ENCODE measurements around the gene RTTN. TPM values are rescaled to one million over a fixed set of nuclear protein-coding genes. Genes with fewer than 3 reads are reported as not detected.

RTTN gene
- total and polyA plus RNA-seq, 10 of the 15 experiments (the other 5 are each of a cell fraction or from before 2014, with no cell fraction given) = 9.4 to 36.6 (median 15.7) TPM

DNA sequence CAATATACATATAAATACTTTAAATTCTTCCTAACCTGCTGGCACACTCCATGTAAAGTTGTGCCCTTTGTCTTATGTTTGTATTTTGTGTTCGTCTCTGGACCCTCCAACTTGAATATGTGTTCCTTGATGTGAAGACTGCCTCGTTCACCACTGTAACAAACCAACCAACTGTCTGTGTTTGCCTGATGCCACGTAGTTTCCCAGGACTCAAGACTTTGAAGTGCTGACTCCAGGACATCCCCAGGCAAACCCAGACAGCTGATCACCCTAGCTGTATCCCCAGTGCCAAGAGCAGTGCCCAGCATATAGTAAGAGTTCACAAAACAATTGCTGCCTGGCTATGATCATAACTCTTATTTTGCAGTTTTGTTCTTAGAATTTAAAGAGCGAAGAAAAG, 242.3 kb downstream of the RTTN start:
- H2AFZ ChIP-seq (ENCODE audit: control insufficient read depth, low read depth, low read length) = no peak overlapping the region
- no peak for FAIRE-seq
- POLR2A ChIA-PET = no interaction called here
- H3K4me2 ChIP-seq (ENCODE audit: control insufficient read depth, insufficient read depth) = no peak overlapping the region
- RAD21 ChIA-PET (ENCODE audit: unreplicated experiment) = interaction anchor here (1.2 kb wide), 1 partner anchor 121 kb away, joined by 3 read pairs; no protein-coding TSS in a partner anchor
- no TSS peak for BruUV-seq (replicated peaks)
- in situ Hi-C loops (cut with MboI) = no loop called here
- no peak overlapping the region for H3K27ac ChIP-seq (ENCODE audit: control insufficient read depth, insufficient read depth)
- H3K4me1 ChIP-seq (ENCODE audit: control insufficient read depth, insufficient read depth, low read length) = peaks cover 17% of the 10 kb centered on the region
- WGBS (ENCODE audit: insufficient coverage, insufficient replicate concordance, low lambda C conversion rate, missing lambda C conversion rate) = 90% methylated on average over 4 of the region's 4 CpGs
- TF ChIP-seq NFIC (IDR thresholded peaks at IDR 0.05; ENCODE audit: low read depth, low read length) (no peak), KDM1A (IDR thresholded peaks at IDR 0.05; ENCODE audit: borderline replicate concordance) (no peak), IRF4 (IDR thresholded peaks at IDR 0.05; ENCODE audit: low read depth, low read length) (no peak), FOXM1 (IDR thresholded peaks at IDR 0.05; ENCODE audit: low read depth, low read length) (no peak)
- TF ChIP-seq, protein P1, sequence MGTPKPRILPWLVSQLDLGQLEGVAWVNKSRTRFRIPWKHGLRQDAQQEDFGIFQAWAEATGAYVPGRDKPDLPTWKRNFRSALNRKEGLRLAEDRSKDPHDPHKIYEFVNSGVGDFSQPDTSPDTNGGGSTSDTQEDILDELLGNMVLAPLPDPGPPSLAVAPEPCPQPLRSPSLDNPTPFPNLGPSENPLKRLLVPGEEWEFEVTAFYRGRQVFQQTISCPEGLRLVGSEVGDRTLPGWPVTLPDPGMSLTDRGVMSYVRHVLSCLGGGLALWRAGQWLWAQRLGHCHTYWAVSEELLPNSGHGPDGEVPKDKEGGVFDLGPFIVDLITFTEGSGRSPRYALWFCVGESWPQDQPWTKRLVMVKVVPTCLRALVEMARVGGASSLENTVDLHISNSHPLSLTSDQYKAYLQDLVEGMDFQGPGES (IDR thresholded peaks at IDR 0.05) = no peak
- TF ChIP-seq, protein P2, sequence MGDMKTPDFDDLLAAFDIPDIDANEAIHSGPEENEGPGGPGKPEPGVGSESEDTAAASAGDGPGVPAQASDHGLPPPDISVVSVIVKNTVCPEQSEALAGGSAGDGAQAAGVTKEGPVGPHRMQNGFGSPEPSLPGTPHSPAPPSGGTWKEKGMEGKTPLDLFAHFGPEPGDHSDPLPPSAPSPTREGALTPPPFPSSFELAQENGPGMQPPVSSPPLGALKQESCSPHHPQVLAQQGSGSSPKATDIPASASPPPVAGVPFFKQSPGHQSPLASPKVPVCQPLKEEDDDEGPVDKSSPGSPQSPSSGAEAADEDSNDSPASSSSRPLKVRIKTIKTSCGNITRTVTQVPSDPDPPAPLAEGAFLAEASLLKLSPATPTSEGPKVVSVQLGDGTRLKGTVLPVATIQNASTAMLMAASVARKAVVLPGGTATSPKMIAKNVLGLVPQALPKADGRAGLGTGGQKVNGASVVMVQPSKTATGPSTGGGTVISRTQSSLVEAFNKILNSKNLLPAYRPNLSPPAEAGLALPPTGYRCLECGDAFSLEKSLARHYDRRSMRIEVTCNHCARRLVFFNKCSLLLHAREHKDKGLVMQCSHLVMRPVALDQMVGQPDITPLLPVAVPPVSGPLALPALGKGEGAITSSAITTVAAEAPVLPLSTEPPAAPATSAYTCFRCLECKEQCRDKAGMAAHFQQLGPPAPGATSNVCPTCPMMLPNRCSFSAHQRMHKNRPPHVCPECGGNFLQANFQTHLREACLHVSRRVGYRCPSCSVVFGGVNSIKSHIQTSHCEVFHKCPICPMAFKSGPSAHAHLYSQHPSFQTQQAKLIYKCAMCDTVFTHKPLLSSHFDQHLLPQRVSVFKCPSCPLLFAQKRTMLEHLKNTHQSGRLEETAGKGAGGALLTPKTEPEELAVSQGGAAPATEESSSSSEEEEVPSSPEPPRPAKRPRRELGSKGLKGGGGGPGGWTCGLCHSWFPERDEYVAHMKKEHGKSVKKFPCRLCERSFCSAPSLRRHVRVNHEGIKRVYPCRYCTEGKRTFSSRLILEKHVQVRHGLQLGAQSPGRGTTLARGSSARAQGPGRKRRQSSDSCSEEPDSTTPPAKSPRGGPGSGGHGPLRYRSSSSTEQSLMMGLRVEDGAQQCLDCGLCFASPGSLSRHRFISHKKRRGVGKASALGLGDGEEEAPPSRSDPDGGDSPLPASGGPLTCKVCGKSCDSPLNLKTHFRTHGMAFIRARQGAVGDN (IDR thresholded peaks at IDR 0.05) = no peak
- TF ChIP-seq, protein P3, sequence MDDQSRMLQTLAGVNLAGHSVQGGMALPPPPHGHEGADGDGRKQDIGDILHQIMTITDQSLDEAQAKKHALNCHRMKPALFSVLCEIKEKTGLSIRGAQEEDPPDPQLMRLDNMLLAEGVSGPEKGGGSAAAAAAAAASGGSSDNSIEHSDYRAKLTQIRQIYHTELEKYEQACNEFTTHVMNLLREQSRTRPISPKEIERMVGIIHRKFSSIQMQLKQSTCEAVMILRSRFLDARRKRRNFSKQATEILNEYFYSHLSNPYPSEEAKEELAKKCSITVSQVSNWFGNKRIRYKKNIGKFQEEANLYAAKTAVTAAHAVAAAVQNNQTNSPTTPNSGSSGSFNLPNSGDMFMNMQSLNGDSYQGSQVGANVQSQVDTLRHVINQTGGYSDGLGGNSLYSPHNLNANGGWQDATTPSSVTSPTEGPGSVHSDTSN (IDR thresholded peaks at IDR 0.05; ENCODE audit: insufficient replicate concordance, low read depth, low read length) = no peak
- TF ChIP-seq, protein P4, sequence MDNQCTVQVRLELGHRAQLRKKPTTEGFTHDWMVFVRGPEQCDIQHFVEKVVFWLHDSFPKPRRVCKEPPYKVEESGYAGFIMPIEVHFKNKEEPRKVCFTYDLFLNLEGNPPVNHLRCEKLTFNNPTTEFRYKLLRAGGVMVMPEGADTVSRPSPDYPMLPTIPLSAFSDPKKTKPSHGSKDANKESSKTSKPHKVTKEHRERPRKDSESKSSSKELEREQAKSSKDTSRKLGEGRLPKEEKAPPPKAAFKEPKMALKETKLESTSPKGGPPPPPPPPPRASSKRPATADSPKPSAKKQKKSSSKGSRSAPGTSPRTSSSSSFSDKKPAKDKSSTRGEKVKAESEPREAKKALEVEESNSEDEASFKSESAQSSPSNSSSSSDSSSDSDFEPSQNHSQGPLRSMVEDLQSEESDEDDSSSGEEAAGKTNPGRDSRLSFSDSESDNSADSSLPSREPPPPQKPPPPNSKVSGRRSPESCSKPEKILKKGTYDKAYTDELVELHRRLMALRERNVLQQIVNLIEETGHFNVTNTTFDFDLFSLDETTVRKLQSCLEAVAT (IDR thresholded peaks at IDR 0.05) = no peak
- H3K9me3 ChIP-seq (replicated peaks; ENCODE audit: control insufficient read depth, insufficient read depth, low read length) = no peaks in the 10 kb centered on the region
- no peak overlapping the region for H3K4me3 ChIP-seq
- SMC1A ChIA-PET (ENCODE audit: uncharacterized antibody, unreplicated experiment) = interaction anchor here (1.1 to 1.5 kb wide), 3 partner anchors 12 to 105 kb away, joined by 3 to 4 read pairs (median 3); no protein-coding TSS in a partner anchor
- CTCF ChIA-PET = no interaction called here
- no peaks in the 10 kb centered on the region for H3K36me3 ChIP-seq (ENCODE audit: control insufficient read depth in 2 of 2, insufficient read depth in 2 of 2, low read length in 1 of 2)
- DNase-seq (ENCODE audit: low read depth, low spot score) = no peak
- no peaks in the 10 kb centered on the region for H3K79me2 ChIP-seq (ENCODE audit: control insufficient read depth, insufficient read depth, low read length)
- no peaks in the 10 kb centered on the region for H3K27me3 ChIP-seq (replicated peaks in 1 of 2; ENCODE audit: control insufficient read depth in 2 of 2, insufficient read depth in 2 of 2, low read length in 1 of 2)
- intact Hi-C loops (cut with micrococcal nuclease; ENCODE audit: unreplicated experiment) = loop anchor here (5.0 kb wide), 1 partner anchor 329 kb away; no protein-coding TSS in a partner anchor
- H3K9ac ChIP-seq (ENCODE audit: control insufficient read depth, insufficient read depth, low read length) = no peak overlapping the region
- ATAC-seq = no peak
- H4K20me1 ChIP-seq (ENCODE audit: control insufficient read depth, insufficient read depth) = no peaks in the 10 kb centered on the region
